ENCODE measurements around the gene KREMEN1. TPM values are rescaled to one million over a fixed set of nuclear protein-coding genes. Genes with fewer than 3 reads are reported as not detected.

KREMEN1 gene
- total RNA-seq, 1 donor from 2014 or later: 24.6 TPM

GRCh38 chr22:29083933-29084591, 11.2 kb downstream of the KREMEN1 start:
- H3K27ac ChIP-seq: no peak overlapping the region
- no peaks in the 10 kb centered on the region for H3K9me3 ChIP-seq
- H3K4me1 ChIP-seq: peaks cover 32% of the 10 kb centered on the region
- no peaks in the 10 kb centered on the region for H3K27me3 ChIP-seq
- intact Hi-C loops (cut with DNase I): no loop called here
- no peaks in the 10 kb centered on the region for H3K36me3 ChIP-seq
- no peak overlapping the region for H3K4me3 ChIP-seq
- DNase-seq (ENCODE audit: extremely low spot score in 2 of 2): no peak
- TF ChIP-seq CTCF (IDR thresholded peaks at IDR 0.05) (no peak), POLR2A (IDR thresholded peaks at IDR 0.05) (no peak), POLR2AphosphoS5 (IDR thresholded peaks at IDR 0.05; ENCODE audit: insufficient read depth in 1 of 2, low read depth in 1 of 2) (no peak)

DNA sequence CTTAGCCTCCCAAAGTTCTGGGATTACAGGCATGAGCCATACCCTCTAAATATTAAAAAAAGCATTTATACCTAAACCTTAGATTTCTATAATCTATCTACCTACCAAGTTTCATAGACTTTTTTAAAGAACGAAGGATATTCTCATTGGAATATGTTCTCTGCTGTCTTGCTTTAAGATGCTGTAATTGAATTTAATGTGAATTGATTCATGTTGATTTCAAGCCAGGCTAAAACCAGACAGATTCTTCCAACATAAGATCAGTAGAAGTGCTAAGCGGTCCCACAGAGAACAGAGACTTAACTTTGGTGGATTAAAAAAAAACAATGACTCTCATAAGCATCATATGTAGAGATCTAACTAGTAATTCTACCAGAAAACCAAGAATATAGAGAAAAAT, 14.2 kb downstream of the KREMEN1 start:
- DNase-seq (ENCODE audit: extremely low spot score in 2 of 2): no peak
- Histone ChIP-seq H3K4me3 (no peak overlapping the region), H3K27ac (no peak overlapping the region), H3K4me1 (peaks cover 9% of the 10 kb centered on the region), H3K27me3 (no peaks in the 10 kb centered on the region), H3K36me3 (no peaks in the 10 kb centered on the region), H3K9me3 (no peaks in the 10 kb centered on the region)
- intact Hi-C loops (cut with DNase I): no loop called here
- no peak for TF ChIP-seq POLR2A (IDR thresholded peaks at IDR 0.05)
- no peak for TF ChIP-seq POLR2AphosphoS5 (IDR thresholded peaks at IDR 0.05; ENCODE audit: insufficient read depth in 1 of 2, low read depth in 1 of 2)
- TF ChIP-seq CTCF (IDR thresholded peaks at IDR 0.05): no peak

DNA sequence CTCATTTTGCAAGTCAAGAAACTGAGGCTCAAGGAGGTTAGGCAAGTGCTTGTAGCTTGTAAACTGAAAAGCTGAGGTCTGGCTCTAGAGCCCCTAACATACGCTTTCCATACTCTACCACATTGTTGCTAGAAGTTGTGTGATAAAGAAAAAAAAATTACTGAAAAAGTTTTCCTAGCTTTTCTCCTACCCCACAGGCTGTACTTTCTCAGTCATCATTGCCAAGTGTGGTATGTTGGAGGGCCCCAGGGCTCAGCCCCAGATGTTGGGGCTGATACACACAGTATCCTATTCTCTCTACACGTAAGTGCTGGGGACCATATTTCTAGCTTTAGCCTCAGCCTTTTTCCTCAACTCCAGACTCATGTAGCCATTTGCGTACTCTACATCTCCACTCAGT, 16.0 kb downstream of the KREMEN1 start:
- Histone ChIP-seq H3K4me3 (no peak overlapping the region), H3K27ac (no peak overlapping the region), H3K27me3 (no peaks in the 10 kb centered on the region), H3K36me3 (no peaks in the 10 kb centered on the region), H3K9me3 (no peaks in the 10 kb centered on the region), H3K4me1 (peaks cover 16% of the 10 kb centered on the region)
- TF ChIP-seq POLR2A (IDR thresholded peaks at IDR 0.05) (no peak), POLR2AphosphoS5 (IDR thresholded peaks at IDR 0.05; ENCODE audit: insufficient read depth in 1 of 2, low read depth in 1 of 2) (no peak), CTCF (IDR thresholded peaks at IDR 0.05) (no peak)
- intact Hi-C loops (cut with DNase I): no loop called here
- no peak for DNase-seq (ENCODE audit: extremely low spot score in 2 of 2)

GRCh38 chr22:29089507-29089906, 16.7 kb downstream of the KREMEN1 start:
- no peaks in the 10 kb centered on the region for H3K36me3 ChIP-seq
- intact Hi-C loops (cut with DNase I): no loop called here
- no peaks in the 10 kb centered on the region for H3K9me3 ChIP-seq
- TF ChIP-seq CTCF (IDR thresholded peaks at IDR 0.05) (no peak), POLR2AphosphoS5 (IDR thresholded peaks at IDR 0.05; ENCODE audit: insufficient read depth in 1 of 2, low read depth in 1 of 2) (no peak), POLR2A (IDR thresholded peaks at IDR 0.05) (no peak)
- no peak overlapping the region for H3K27ac ChIP-seq
- H3K4me3 ChIP-seq: no peak overlapping the region
- peaks cover 21% of the 10 kb centered on the region for H3K4me1 ChIP-seq
- DNase-seq (ENCODE audit: extremely low spot score in 2 of 2): no peak
- no peaks in the 10 kb centered on the region for H3K27me3 ChIP-seq

GRCh38 chr22:29090039-29090438, 17.2 kb downstream of the KREMEN1 start:
- TF ChIP-seq POLR2AphosphoS5 (IDR thresholded peaks at IDR 0.05; ENCODE audit: insufficient read depth in 1 of 2, low read depth in 1 of 2): no peak
- no peak for TF ChIP-seq POLR2A (IDR thresholded peaks at IDR 0.05)
- no peak for TF ChIP-seq CTCF (IDR thresholded peaks at IDR 0.05)
- no peaks in the 10 kb centered on the region for H3K9me3 ChIP-seq
- H3K27ac ChIP-seq: no peak overlapping the region
- peaks cover 21% of the 10 kb centered on the region for H3K4me1 ChIP-seq
- H3K4me3 ChIP-seq: no peak overlapping the region
- intact Hi-C loops (cut with DNase I): no loop called here
- no peak for DNase-seq (ENCODE audit: extremely low spot score in 2 of 2)
- H3K36me3 ChIP-seq: peaks cover 0 to 4% of the 10 kb centered on the region in 2 donors
- H3K27me3 ChIP-seq: no peaks in the 10 kb centered on the region
